ENCODE measurements around the gene ABTB2. TPM values are rescaled to one million over a fixed set of nuclear protein-coding genes. Genes with fewer than 3 reads are reported as not detected.
"Not testable (repeated sequence)": the region's sequence is repeated elsewhere in the genome, so short reads cannot be mapped to it uniquely, and the experiment has no call there.

ABTB2 gene
- total RNA-seq, 1 experiment from 2014 or later, result not detected

GRCh38 chr11:34395916-34396550 lies 38.2 kb upstream of the ABTB2 start:
- H3K27ac ChIP-seq (ENCODE audit: low read length), result no peak overlapping the region
- no peaks in the 10 kb centered on the region for H4K20me1 ChIP-seq (ENCODE audit: insufficient read depth, low read depth, low read length)
- H3K27me3 ChIP-seq (ENCODE audit: low read length), result no peaks in the 10 kb centered on the region
- H3K9me3 ChIP-seq (ENCODE audit: low read length), result no peaks in the 10 kb centered on the region
- no peak for DNase-seq
- H2AFZ ChIP-seq (ENCODE audit: low read length), result no peak overlapping the region
- H3K79me2 ChIP-seq (ENCODE audit: low read length), result no peaks in the 10 kb centered on the region
- no peak overlapping the region for H3K4me2 ChIP-seq (ENCODE audit: low read depth, low read length, poor library complexity, severe bottlenecking)
- H3K4me3 ChIP-seq (ENCODE audit: low read length), result no peak overlapping the region
- no peaks in the 10 kb centered on the region for H3K9me2 ChIP-seq (replicated peaks; ENCODE audit: insufficient read depth, low read length)
- H3K9ac ChIP-seq (ENCODE audit: low read length), result no peak overlapping the region
- no peaks in the 10 kb centered on the region for H3K36me3 ChIP-seq (ENCODE audit: insufficient read depth, low read length)
- no peaks in the 10 kb centered on the region for H3K4me1 ChIP-seq (ENCODE audit: low read length)

GRCh38 chr11:34394771-34395300 lies 37.0 kb upstream of the ABTB2 start:
- H3K27me3 ChIP-seq (ENCODE audit: low read length), result no peaks in the 10 kb centered on the region
- no peak overlapping the region for H3K4me2 ChIP-seq (ENCODE audit: low read depth, low read length, poor library complexity, severe bottlenecking)
- no peaks in the 10 kb centered on the region for H3K36me3 ChIP-seq (ENCODE audit: insufficient read depth, low read length)
- no peak overlapping the region for H3K9ac ChIP-seq (ENCODE audit: low read length)
- H3K4me3 ChIP-seq (ENCODE audit: low read length), result no peak overlapping the region
- H3K9me2 ChIP-seq (replicated peaks; ENCODE audit: insufficient read depth, low read length), result no peaks in the 10 kb centered on the region
- no peaks in the 10 kb centered on the region for H3K4me1 ChIP-seq (ENCODE audit: low read length)
- H2AFZ ChIP-seq (ENCODE audit: low read length), result no peak overlapping the region
- no peaks in the 10 kb centered on the region for H4K20me1 ChIP-seq (ENCODE audit: insufficient read depth, low read depth, low read length)
- H3K9me3 ChIP-seq (ENCODE audit: low read length), result no peaks in the 10 kb centered on the region
- no peak for DNase-seq
- no peak overlapping the region for H3K27ac ChIP-seq (ENCODE audit: low read length)
- H3K79me2 ChIP-seq (ENCODE audit: low read length), result no peaks in the 10 kb centered on the region

GRCh38 chr11:34387653-34388052 lies 29.8 kb upstream of the ABTB2 start:
- no peak overlapping the region for H2AFZ ChIP-seq (ENCODE audit: low read length)
- H3K9me2 ChIP-seq (replicated peaks; ENCODE audit: insufficient read depth, low read length), result no peaks in the 10 kb centered on the region
- H3K27me3 ChIP-seq (ENCODE audit: low read length), result no peaks in the 10 kb centered on the region
- H3K4me3 ChIP-seq (ENCODE audit: low read length), result no peak overlapping the region
- no peaks in the 10 kb centered on the region for H3K79me2 ChIP-seq (ENCODE audit: low read length)
- H3K36me3 ChIP-seq (ENCODE audit: insufficient read depth, low read length), result no peaks in the 10 kb centered on the region
- no peak overlapping the region for H3K9ac ChIP-seq (ENCODE audit: low read length)
- H3K4me2 ChIP-seq (ENCODE audit: low read depth, low read length, poor library complexity, severe bottlenecking), result no peak overlapping the region
- no peak overlapping the region for H3K27ac ChIP-seq (ENCODE audit: low read length)
- no peak for DNase-seq
- no peaks in the 10 kb centered on the region for H3K9me3 ChIP-seq (ENCODE audit: low read length)
- no peaks in the 10 kb centered on the region for H4K20me1 ChIP-seq (ENCODE audit: insufficient read depth, low read depth, low read length)
- no peaks in the 10 kb centered on the region for H3K4me1 ChIP-seq (ENCODE audit: low read length)

DNA sequence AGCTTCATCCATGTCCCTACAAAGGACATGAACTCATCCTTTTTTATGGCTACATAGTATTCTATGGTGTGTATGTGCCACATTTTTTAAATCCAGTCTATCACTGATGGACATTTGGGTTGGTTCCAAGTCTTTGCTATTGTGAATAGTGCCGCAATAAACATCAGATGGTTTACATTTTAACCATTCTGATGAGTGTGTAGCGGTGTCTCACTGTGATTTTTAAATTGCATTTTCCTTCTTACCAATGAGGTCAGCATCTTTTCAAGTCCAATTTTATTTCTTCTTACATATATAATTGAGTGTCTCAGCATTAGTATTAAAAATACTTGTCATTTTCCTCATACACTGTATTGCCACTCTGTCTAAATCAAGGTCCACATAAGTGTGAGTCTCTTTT lies 28.5 kb upstream of the ABTB2 start:
- H4K20me1 ChIP-seq (ENCODE audit: insufficient read depth, low read depth, low read length); H3K4me1 ChIP-seq (ENCODE audit: low read length); H3K27ac ChIP-seq (ENCODE audit: low read length); H3K79me2 ChIP-seq (ENCODE audit: low read length); H3K36me3 ChIP-seq (ENCODE audit: insufficient read depth, low read length); H3K4me2 ChIP-seq (ENCODE audit: low read depth, low read length, poor library complexity, severe bottlenecking); H3K9me3 ChIP-seq (ENCODE audit: low read length); H2AFZ ChIP-seq (ENCODE audit: low read length); H3K9me2 ChIP-seq (replicated peaks; ENCODE audit: insufficient read depth, low read length); H3K27me3 ChIP-seq (ENCODE audit: low read length); DNase-seq; H3K9ac ChIP-seq (ENCODE audit: low read length); H3K4me3 ChIP-seq (ENCODE audit: low read length): not testable (repeated sequence)

DNA sequence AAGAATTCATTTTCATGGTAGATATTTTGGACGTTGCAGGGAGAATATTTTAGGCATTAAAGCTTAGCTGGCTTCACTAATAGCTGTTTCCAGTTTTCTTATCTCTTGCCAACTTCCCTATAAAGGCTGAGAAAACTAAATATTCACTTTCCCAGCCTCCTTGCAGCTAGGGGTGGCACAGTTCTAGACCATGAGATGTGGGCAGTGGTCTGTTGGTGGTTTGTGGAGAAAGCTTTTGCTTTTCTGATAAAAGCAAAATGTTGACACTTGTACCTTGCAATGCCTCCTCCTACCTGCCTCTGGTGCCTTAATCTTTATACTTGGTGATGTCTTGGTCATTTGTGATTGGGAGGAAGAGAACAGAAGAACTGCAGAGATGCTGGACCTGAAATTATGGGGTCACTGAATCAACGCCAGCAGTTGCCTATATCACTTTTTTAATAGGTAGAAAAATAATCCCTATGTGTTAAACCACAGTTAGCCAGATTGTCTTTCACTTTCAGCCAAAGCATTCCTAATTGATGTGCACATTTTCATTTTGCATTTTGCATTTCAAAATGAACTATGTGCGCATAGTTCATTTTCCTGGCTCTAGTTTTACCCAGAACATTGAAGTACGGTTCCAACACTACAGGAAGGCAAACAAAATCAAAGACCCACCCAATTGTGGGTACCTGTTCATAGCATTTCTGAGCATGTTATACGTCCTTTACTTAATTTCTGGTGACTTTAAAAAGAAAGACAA lies 24.9 kb upstream of the ABTB2 start:
- Histone ChIP-seq H3K4me1 (ENCODE audit: low read length) (no peaks in the 10 kb centered on the region), H3K79me2 (ENCODE audit: low read length) (no peaks in the 10 kb centered on the region), H3K27me3 (ENCODE audit: low read length) (no peaks in the 10 kb centered on the region), H2AFZ (ENCODE audit: low read length) (no peak overlapping the region), H3K27ac (ENCODE audit: low read length) (no peak overlapping the region), H3K36me3 (ENCODE audit: insufficient read depth, low read length) (no peaks in the 10 kb centered on the region), H3K9me3 (ENCODE audit: low read length) (no peaks in the 10 kb centered on the region), H3K4me2 (ENCODE audit: low read depth, low read length, poor library complexity, severe bottlenecking) (no peak overlapping the region), H3K9ac (ENCODE audit: low read length) (no peak overlapping the region), H3K9me2 (replicated peaks; ENCODE audit: insufficient read depth, low read length) (no peaks in the 10 kb centered on the region), H3K4me3 (ENCODE audit: low read length) (no peak overlapping the region), H4K20me1 (ENCODE audit: insufficient read depth, low read depth, low read length) (no peaks in the 10 kb centered on the region)
- no peak for DNase-seq

- no peaks in the 10 kb centered on the region for H3K36me3 ChIP-seq (ENCODE audit: insufficient read depth, low read length)
- H2AFZ ChIP-seq (ENCODE audit: low read length), result no peak overlapping the region
- H3K9ac ChIP-seq (ENCODE audit: low read length), result no peak overlapping the region
- no peak overlapping the region for H3K27ac ChIP-seq (ENCODE audit: low read length)
- no peaks in the 10 kb centered on the region for H3K9me3 ChIP-seq (ENCODE audit: low read length)
- no peak overlapping the region for H3K4me2 ChIP-seq (ENCODE audit: low read depth, low read length, poor library complexity, severe bottlenecking)
- no peaks in the 10 kb centered on the region for H3K27me3 ChIP-seq (ENCODE audit: low read length)
- no peaks in the 10 kb centered on the region for H3K9me2 ChIP-seq (replicated peaks; ENCODE audit: insufficient read depth, low read length)
- no peaks in the 10 kb centered on the region for H3K79me2 ChIP-seq (ENCODE audit: low read length)
- DNase-seq, result no peak
- no peaks in the 10 kb centered on the region for H3K4me1 ChIP-seq (ENCODE audit: low read length)
- H3K4me3 ChIP-seq (ENCODE audit: low read length), result no peak overlapping the region
- H4K20me1 ChIP-seq (ENCODE audit: insufficient read depth, low read depth, low read length), result no peaks in the 10 kb centered on the region
These were observed 24.0 kb upstream of the ABTB2 start for GRCh38 chr11:34381775-34382174.

GRCh38 chr11:34380696-34381095 lies 22.9 kb upstream of the ABTB2 start:
- Histone ChIP-seq H3K4me1 (ENCODE audit: low read length) (no peaks in the 10 kb centered on the region), H2AFZ (ENCODE audit: low read length) (no peak overlapping the region), H3K9ac (ENCODE audit: low read length) (no peak overlapping the region), H3K27me3 (ENCODE audit: low read length) (no peaks in the 10 kb centered on the region), H3K4me2 (ENCODE audit: low read depth, low read length, poor library complexity, severe bottlenecking) (no peak overlapping the region), H3K36me3 (ENCODE audit: insufficient read depth, low read length) (no peaks in the 10 kb centered on the region), H3K4me3 (ENCODE audit: low read length) (no peak overlapping the region), H3K9me3 (ENCODE audit: low read length) (no peaks in the 10 kb centered on the region; the same call in 1 of the 2 replicates), H3K79me2 (ENCODE audit: low read length) (no peaks in the 10 kb centered on the region), H3K9me2 (replicated peaks; ENCODE audit: insufficient read depth, low read length) (no peaks in the 10 kb centered on the region), H4K20me1 (ENCODE audit: insufficient read depth, low read depth, low read length) (no peaks in the 10 kb centered on the region), H3K27ac (ENCODE audit: low read length) (no peak overlapping the region)
- DNase-seq, result no peak

GRCh38 chr11:34379539-34379938 lies 21.7 kb upstream of the ABTB2 start:
- no peaks in the 10 kb centered on the region for H3K9me2 ChIP-seq (replicated peaks; ENCODE audit: insufficient read depth, low read length)
- H3K27me3 ChIP-seq (ENCODE audit: low read length), result no peaks in the 10 kb centered on the region
- H2AFZ ChIP-seq (ENCODE audit: low read length), result no peak overlapping the region
- H3K9ac ChIP-seq (ENCODE audit: low read length), result no peak overlapping the region
- no peak overlapping the region for H3K4me3 ChIP-seq (ENCODE audit: low read length)
- H3K36me3 ChIP-seq (ENCODE audit: insufficient read depth, low read length), result no peaks in the 10 kb centered on the region
- no peaks in the 10 kb centered on the region for H3K79me2 ChIP-seq (ENCODE audit: low read length)
- H3K9me3 ChIP-seq (ENCODE audit: low read length), result no peaks in the 10 kb centered on the region; the same call in 1 of the 2 replicates
- H3K27ac ChIP-seq (ENCODE audit: low read length), result no peak overlapping the region
- no peak for DNase-seq
- H4K20me1 ChIP-seq (ENCODE audit: insufficient read depth, low read depth, low read length), result no peaks in the 10 kb centered on the region
- no peaks in the 10 kb centered on the region for H3K4me1 ChIP-seq (ENCODE audit: low read length)
- H3K4me2 ChIP-seq (ENCODE audit: low read depth, low read length, poor library complexity, severe bottlenecking), result no peak overlapping the region
